OCI-LY3 (cell line): ENCODE results near the gene CBFA2T2.
A peak's percentile ranks its signal among the peaks of the same experiment; 100 is the strongest.

Experiments
- H2AFZ ChIP-seq: fragments of 200-600, 300-600 bp; shearing (Covaris generic); 2 replicates; pipeline ENCODE4 v1.6.0; 2014; ENCODE audit warnings: antibody characterized with exemption, low read depth, low read length
- H3K27ac ChIP-seq: fragments of 200-600, 300-600 bp; sonication (generic); 2 replicates; pipeline ENCODE4 v1.5.1; 2014; ENCODE audit warnings: mild to moderate bottlenecking, low read length, moderate library complexity, mixed read lengths
- H3K27me3 ChIP-seq: fragments of 200-600, 300-600 bp; sonication (generic); 2 replicates; pipeline ENCODE4 v1.6.1; 2014; ENCODE audit warnings: low read depth, low read length, mixed read lengths
- H3K36me3 ChIP-seq: fragments of 200-600, 300-600 bp; sonication (generic); replicated peaks from 2 replicates; pipeline ENCODE3; 2014; ENCODE audit warnings: low read depth, low read length, mixed read lengths
- H3K4me1 ChIP-seq: fragments of 300-600, 200-600 bp; sonication (generic); 2 replicates; pipeline ENCODE4 v1.6.1; 2014; ENCODE audit warnings: low read length, mixed read lengths
- H3K4me2 ChIP-seq: fragments of 200-600, 300-600 bp; sonication (generic); 2 replicates; pipeline ENCODE4 v1.6.1; 2014; ENCODE audit warnings: low read length, mixed read lengths
- H3K4me3 ChIP-seq: fragments of 300-600, 200-600 bp; sonication (generic); 2 replicates; pipeline ENCODE4 v1.5.1; 2014; ENCODE audit warnings: antibody characterized with exemption, mild to moderate bottlenecking, low read length, moderate library complexity
- H3K79me2 ChIP-seq: fragments of 300-600, 200-600 bp; shearing (Covaris generic); 2 replicates; pipeline ENCODE4 v1.6.1; 2014; ENCODE audit warnings: mild to moderate bottlenecking, low read length, mixed read lengths
- H3K9ac ChIP-seq: fragments of 300-600, 200-600 bp; shearing (Covaris generic); 2 replicates; pipeline ENCODE4 v1.6.0; 2014; ENCODE audit warnings: mild to moderate bottlenecking, low read length, moderate library complexity
- H3K9me3 ChIP-seq: fragments of 200-600, 300-600 bp; shearing (Covaris generic); 2 replicates; pipeline ENCODE4 v1.6.1; 2014; ENCODE audit warnings: low read length, mixed read lengths; ENCODE audit not compliant: insufficient read depth
- H4K20me1 ChIP-seq: fragments of 200-600, 300-600 bp; sonication (generic); 2 replicates; pipeline ENCODE4 v1.6.1; 2016; ENCODE audit warnings: low read length, mixed read lengths; ENCODE audit not compliant: insufficient read depth
- CTCF ChIP-seq: fragments of 200-600, 300-600 bp; sonication (generic); IDR thresholded peaks from 2 replicates; pipeline ENCODE4 v1.5.1; 2014; ENCODE audit warnings: antibody characterized with exemption, low read length, low read depth
- EZH2phosphoT487 ChIP-seq: fragments of 200-600 bp; shearing (Covaris generic); IDR thresholded peaks from 2 replicates; pipeline ENCODE4 v1.6.1; 2018; ENCODE audit warnings: antibody characterized with exemption, mixed run types, low read depth

CBFA2T2 gene

GRCh38 chr20:33474097-33474873, 15.6 kb upstream of the CBFA2T2 start:
- TF ChIP-seq CTCF (no peak), EZH2phosphoT487 (no peak)
- no peak overlapping the region for H3K27ac ChIP-seq
- no peaks in the 10 kb centered on the region for H3K9me3 ChIP-seq
- no peak overlapping the region for H2AFZ ChIP-seq
- H3K36me3 ChIP-seq: no peaks in the 10 kb centered on the region
- no peak overlapping the region for H3K4me2 ChIP-seq
- H3K4me3 ChIP-seq: no peak overlapping the region
- peaks cover 16% of the 10 kb centered on the region for H3K4me1 ChIP-seq
- H4K20me1 ChIP-seq: no peaks in the 10 kb centered on the region
- no peak overlapping the region for H3K9ac ChIP-seq
- H3K27me3 ChIP-seq: peaks cover 20% of the 10 kb centered on the region
- no peaks in the 10 kb centered on the region for H3K79me2 ChIP-seq

GRCh38 chr20:33474963-33475362, 14.9 kb upstream of the CBFA2T2 start:
- TF ChIP-seq CTCF: no peak
- TF ChIP-seq EZH2phosphoT487: no peak
- H2AFZ ChIP-seq: no peak overlapping the region
- H3K4me3 ChIP-seq: peak overlapping the region; percentile 23; the same call in 1 of the 2 replicates
- H3K36me3 ChIP-seq: no peaks in the 10 kb centered on the region
- no peak overlapping the region for H3K27ac ChIP-seq
- H3K4me1 ChIP-seq: peaks cover 16% of the 10 kb centered on the region
- H3K9me3 ChIP-seq: no peaks in the 10 kb centered on the region
- no peak overlapping the region for H3K9ac ChIP-seq
- H3K79me2 ChIP-seq: no peaks in the 10 kb centered on the region
- peak overlapping the region; percentile 49 for H3K4me2 ChIP-seq
- no peaks in the 10 kb centered on the region for H4K20me1 ChIP-seq
- H3K27me3 ChIP-seq: peaks cover 20% of the 10 kb centered on the region

- no peaks in the 10 kb centered on the region for H4K20me1 ChIP-seq
- no peak overlapping the region; the same call in 1 of the 2 replicates for H2AFZ ChIP-seq
- H3K36me3 ChIP-seq: no peaks in the 10 kb centered on the region
- peak overlapping the region; percentile 49 for H3K4me2 ChIP-seq
- no peaks in the 10 kb centered on the region for H3K9me3 ChIP-seq
- no peak for TF ChIP-seq EZH2phosphoT487
- no peak for TF ChIP-seq CTCF
- H3K27ac ChIP-seq: no peak overlapping the region
- peaks cover 20% of the 10 kb centered on the region for H3K27me3 ChIP-seq
- peak overlapping the region; percentile 23 for H3K4me3 ChIP-seq
- H3K79me2 ChIP-seq: no peaks in the 10 kb centered on the region
- peaks cover 14% of the 10 kb centered on the region for H3K4me1 ChIP-seq
- no peak overlapping the region for H3K9ac ChIP-seq
Observed at GRCh38 chr20:33475381-33476152, 14.3 kb upstream of the CBFA2T2 start.
